ENCODE measurements around the gene NARF.

NARF gene

DNA sequence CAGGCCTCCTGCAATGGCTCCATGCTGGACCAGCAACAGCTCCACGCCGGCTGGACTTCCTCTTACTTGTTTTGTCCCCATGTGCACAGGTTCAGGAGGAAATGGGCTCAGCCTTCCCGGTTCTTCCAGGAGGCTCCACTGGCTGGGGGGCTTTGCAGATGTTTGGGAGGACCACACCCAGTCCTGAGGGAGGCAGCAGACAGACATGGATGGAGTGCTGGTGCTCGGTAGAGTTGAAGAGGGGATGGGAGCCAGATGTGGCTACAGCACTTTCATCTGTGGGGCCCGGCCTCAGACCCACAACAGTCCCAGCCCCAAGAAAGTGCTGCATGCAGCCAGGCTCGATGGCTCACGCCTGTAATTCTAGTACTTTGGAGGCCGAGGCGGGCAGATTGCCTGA, 21.8 kb downstream of the NARF start:
- DNase-seq: no peak

DNA sequence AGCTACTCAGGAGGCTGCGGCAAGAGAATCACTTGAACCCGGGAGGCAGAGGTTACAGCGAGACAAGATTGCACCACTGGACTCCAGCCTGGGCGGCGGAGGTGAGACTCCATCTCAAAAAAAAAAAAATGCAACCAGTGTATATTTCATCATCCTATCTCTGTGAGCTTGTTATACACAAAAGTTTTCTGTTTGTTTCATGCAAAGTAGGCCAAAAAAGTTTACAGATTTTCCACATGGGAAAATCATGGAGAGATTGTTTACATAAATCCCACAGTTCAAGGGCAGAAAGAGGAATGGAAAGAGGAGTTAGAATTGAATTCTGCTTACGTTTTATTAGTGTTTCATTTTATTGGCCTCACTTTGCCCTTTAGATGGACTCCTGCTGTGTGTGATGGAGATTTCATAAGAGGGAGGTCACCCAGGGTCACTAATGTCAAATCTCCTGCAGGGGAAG, 24.7 kb downstream of the NARF start:
- DNase-seq: no peak

DNA sequence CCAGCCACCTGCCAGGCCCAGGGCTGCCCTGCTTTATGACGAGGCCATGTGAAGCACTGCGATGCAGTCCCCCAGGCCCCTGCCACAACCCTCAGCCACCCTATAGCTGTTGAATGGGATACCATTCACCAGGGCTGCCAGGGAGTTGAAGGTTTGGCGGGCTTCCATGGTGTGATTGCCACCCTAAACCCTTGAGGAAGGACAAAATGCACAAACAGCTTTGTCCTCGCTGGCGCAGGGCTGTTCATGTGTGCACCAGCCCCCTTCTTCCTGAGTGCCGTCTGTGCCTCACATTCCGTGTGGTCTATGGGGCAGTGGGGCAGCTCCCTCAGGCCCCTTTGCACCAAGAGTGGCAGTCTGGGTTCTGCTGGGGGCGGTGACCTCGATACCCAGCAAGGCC, 25.3 kb downstream of the NARF start:
- DNase-seq: no peak

DNA sequence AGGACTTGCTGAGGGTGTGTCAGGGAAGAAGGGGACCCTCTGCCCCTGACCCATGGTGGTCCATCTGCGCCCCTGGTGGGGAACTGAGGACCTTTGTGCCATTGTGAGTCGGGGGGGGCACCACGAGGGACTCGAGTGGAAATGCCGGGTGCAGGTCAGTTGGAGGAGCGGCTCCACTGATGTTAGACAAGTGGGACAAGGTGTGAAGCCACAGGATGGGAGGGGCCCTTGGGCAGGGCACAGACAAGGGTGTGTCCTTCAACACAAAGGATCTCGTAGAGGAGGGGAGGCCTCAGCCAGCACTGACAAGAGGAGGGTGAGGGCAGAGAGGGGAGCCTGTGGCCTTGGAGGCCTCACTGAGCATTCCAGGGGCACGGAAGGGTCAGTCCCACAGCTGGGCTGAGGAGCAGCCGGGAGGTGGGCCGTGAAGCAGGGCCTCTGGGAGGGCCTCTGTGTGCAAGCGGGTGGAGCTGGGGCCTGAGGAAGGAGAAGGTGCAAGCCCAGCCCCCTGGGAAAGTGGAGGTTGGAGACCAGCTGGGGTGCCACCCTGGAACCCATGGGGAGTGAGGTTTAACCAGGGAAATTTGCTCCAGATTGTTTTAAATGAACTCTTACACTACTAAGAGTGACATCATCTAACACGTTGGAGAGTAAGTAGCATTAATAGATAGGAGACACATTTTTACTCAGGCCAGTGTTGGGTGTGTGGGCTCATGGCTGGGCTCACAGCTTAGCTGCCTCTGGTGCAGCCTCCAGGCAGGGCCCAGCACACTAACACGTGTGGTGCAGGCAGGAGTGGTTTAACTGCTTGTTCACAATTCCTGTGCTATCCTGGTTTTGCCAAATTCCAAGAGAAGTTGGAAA, 27.9 kb downstream of the NARF start:
- DNase-seq: no peak

DNA sequence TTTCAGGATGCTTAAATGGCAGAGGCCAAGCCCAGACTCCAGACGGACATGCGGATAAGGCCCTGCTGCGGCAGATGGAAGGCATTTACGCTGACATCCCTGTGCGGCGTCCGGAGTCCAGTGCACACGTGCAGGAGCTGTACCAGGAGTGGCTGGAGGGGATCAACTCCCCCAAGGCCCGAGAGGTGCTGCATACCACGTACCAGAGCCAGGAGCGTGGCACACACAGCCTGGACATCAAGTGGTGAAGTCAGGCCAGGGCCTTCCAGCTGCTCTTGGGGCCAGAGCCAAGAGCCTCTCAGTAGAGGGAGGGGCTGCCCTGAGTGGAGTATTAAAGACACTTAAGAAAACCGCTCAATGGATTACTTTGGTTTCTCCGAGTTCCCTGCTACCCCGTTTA, 29.4 kb downstream of the NARF start:
- DNase-seq: no peak

DNA sequence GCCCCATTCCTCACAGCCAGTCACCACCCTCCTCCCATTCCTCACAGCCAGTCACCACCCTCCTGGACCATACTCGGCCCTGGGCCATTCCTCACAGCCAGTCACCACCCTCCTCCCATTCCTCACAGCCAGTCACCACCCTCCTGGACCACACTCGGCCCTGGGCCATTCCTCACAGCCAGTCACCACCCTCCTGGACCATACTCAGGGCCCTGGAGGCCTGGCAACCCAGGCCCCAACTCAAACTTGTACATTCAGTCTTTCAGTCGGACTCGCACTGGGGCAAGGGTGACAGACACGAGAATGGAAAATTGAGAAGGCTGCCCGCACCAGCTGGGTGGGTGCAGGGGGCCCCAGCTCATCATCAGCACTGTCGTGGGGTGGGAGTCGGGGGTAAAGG, 30.6 kb downstream of the NARF start:
- DNase-seq: no peak

DNA sequence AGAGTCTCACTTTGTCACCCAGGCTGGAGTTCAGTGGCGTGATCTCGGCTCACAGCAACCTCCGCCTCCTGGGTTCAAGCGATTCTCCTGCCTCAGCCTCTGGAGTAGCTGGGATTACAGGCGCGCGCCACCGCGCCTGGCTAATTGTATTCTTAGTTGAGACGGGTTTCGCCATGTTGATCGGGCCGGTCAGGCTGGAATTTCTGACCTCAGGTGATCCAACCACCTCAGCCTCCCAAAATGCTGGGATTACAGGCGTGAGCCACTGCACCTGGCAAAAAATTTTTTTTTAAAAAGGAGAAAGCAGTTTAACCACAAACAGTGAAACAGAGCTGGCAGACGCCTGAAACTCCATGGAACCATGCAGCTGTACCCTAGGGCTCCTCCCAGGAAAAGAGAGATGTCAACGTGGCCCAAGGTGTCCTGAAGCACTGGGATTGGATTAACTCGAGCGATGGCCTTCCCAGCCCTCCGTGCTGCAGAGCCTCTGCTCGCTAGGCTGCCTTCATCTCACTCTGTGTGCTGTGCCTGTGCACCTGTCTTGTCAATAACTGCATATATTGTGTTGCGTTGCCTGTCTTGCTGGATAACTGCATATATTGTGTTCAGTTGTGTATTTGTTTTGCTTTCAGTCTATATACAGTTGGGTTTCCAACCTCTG, 31.4 kb downstream of the NARF start:
- no peak for DNase-seq

DNA sequence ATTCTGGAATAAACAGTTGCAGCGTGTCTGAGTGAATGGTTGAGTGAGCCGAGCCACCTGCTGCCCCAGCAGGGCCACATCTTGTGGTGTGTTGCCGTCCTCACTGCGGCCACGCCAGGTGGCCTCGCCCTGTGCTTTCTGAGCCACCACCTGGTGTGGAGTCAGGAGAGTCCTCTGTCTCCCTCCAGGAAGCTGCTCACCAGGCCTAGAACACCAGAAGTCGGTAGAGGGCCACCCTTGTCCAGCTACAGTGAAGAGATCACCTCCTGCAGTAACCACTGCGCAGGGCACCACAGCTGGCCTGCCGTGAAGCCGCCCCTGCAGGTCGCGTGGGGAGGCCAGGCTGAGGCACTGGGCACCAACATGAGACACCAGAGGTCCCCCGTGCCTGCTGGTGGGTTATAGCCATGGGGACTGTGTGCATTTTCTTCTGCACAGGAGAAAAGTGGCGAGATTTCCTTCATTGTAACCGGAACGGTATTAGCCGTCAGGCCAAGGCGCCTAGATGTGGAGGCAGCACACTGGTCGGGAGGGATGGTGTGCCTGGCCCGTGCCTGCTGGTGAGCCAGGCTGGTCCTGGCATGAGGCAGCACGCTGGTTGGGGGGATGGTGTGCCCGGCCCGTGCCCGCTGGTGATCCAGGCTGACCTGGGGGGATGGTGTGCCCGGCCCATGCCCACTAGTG, 32.1 kb downstream of the NARF start:
- no peak for DNase-seq

DNA sequence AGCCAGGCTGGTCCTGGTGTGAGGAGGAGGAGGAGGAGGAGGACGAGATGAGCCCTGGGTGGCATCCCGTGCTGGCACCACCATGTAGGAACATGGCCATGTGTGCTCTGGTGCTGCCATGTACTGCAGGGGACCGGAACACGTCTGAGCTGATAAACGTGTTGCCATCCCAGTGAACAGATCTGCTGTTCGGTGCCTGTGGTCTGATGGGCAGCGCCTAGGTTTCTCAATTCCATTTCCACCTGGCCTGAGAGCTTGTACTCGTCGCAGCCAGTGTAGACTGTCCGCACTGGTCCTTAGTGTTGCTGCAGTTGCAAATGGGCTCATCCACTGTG, 32.6 kb downstream of the NARF start:
- DNase-seq: no peak

DNA sequence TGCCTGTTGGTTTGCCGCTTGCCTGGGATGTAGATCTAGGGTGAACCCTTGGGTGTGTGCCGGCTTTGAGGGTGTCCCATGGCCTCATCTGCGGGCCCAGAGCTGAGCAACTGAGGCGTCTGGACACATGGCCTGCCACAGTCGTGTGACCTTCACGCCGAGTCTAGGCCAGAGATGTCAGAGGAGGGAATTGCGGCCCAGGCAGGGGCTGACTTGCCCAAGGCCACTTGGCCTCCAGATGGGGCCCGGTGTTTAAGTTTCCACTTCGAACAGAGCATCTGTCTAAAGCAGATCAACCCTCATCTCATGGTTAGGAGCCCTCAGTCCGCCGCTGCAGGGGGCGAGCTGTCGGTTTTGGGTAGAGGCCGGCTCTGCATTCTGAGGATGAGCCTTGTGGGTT, 33.0 kb downstream of the NARF start:
- no peak for DNase-seq

DNA sequence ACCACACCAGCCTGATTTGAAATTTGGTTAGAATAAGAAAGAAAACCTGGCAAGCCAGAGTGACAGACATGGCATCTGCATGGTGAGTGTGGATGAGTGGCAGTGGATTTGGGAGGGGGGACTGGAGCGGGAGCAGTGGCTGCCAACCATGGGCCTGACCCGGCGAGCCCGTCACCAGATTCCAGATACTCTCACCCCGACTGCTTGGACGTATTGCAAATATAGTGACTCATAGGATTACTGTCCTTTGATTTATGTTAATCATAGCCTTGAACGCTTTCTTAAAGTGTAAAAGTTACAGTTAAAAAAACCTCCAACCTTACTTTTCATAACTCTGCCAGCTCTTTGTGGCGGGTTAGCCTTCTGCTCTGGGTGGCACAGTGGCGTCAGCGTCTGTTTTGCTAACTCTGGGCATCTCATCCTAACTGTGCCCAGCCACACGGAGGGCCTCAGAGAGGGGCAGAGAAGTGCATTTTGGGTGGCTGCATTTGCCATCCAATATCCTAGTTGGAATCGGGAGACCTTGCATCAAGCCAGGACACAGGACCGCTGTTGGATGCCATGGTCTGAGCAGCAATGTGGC, 34.2 kb downstream of the NARF start:
- no peak for DNase-seq

DNA sequence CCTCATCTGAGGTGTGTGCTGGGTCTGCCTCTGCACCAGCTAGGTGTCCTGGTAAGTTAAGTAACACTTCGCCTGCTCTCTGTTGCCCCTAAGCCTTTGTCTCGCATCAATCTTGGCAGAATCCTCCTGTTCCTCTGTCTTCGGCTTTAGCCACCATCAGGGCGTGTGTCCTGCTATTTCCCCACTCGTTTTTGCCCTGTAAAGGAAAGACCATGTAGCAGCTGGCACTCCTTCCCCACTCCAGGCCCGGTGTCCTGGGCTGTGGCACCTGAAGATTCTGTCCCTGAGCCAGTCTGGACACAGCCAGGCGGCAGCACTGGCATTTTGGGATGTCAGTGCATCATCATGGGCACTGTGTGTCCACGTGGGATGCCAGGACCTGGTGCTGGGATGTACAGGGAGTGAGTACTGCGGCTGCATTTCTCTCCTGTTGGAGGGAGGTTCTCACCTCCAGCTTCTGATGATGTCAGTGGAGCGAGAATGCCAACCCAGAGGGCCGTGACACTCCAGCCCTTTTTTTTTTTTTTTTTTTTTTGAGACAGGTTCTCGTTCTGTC, 34.8 kb downstream of the NARF start:
- no peak for DNase-seq

DNA sequence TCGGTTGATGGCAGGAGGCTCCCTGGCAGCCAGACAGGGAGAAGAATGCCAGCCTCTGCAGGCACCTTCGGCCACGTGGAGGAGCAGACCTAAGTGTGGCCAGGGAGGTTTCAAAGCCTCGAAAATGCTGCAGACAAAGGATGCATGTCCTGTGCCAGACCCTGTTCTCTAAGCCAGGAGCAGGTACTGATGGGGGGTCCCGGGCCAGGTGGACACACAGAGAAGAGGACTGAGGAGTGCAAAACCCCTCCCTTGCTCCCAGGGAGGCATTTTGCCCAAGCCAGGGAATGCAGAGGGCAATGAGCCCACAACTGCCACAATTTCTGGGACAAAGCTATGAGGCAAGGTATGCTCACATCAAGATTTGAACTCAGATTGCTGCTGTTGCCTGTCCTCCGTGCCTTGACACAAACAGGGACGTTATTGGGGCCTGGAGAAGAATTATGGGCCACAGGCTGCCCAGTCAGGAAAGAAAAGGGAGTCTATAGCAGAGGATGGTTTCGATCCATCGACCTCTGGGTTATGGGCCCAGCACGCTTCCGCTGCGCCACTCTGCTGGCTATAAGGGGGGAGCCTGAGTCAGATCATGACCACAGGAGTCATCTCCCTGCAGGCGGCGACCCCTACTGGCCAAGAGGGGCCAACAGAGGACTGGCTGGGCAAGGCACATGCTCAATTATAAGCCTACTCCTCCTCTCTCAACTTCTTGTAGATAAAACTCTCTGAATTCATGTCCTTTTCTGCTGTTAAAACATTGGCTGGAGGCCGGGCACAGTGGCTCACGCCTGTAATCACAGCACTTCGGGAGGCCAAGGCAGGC, 35.9 kb downstream of the NARF start:
- DNase-seq: peak; percentile 91

DNA sequence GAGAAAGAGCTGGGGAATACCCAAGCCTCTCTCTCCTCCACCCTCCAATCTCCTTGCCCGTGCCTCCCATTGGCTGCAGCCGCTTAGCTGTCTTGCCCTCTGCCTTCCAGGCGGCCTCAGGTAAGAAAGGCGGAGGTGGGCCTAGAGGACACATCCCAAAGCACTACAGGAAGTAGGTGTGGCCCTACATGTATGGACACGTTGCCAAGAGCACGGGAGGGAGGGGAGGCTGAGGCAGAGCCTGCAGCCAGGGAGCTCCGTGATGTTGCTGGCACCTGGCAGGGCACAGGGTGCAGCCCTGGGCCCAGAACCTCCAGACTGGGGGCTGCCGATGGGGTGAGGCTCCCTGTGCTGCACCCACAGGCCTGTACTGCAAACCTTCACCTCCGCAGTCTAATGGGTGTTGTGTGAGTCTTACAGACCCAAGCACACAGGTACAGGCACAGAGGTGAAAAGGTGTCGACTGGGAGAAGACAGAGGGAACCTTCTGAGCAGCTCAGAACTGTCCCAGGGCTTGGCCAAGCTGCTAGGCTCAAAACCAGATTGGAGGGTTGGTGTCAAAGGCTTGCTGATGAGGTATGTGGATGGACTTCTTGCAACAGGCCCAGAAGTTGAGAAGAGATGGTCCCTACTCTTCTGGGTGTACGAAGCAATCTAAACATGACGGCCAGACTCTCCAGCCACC, 37.4 kb downstream of the NARF start:
- no peak for DNase-seq

DNA sequence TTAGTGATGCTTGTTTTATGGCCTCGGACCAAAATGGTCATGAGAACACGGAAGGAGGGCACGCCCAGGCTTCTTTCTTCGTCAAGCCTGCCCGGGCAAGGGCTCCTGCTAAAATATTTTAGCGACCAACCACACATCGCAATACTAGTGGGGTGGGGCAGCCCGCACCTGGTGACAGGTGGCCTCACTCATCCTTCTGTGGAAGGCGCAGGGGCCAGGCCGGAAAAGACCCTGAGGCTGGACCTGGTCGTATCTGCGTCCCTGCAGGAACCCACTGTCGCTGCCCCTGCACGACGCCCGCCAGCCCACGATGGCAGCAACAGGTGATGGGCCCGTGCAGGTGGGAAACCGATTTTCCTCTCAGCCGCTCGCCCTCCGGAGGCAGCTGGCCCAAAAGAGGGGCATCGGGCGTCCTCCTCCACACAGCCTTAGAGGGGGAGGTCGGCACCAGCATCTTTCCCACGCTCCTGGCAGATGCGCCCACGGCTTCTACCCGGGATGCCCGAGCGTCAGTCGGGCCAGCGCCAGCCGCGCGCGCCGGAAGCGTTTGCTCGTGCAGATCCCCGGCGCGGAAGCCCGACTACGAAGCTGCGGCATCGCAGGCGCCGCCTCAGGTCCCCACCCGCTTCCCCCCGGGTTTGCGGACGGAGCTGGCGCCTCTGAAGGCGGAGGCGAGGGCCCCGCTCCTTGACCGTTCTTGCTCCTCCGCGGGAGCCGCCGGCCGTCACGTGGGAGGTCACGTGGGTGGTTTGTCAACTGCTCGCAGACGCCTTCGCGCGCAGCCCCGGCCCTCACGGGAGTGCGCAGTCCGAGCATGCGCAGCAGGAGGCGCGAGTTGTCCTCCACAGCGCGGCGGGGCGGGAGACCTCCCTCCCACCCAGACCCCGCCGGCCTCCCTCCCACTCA, 38.2 kb downstream of the NARF start:
- peak; percentile 96 for DNase-seq

DNA sequence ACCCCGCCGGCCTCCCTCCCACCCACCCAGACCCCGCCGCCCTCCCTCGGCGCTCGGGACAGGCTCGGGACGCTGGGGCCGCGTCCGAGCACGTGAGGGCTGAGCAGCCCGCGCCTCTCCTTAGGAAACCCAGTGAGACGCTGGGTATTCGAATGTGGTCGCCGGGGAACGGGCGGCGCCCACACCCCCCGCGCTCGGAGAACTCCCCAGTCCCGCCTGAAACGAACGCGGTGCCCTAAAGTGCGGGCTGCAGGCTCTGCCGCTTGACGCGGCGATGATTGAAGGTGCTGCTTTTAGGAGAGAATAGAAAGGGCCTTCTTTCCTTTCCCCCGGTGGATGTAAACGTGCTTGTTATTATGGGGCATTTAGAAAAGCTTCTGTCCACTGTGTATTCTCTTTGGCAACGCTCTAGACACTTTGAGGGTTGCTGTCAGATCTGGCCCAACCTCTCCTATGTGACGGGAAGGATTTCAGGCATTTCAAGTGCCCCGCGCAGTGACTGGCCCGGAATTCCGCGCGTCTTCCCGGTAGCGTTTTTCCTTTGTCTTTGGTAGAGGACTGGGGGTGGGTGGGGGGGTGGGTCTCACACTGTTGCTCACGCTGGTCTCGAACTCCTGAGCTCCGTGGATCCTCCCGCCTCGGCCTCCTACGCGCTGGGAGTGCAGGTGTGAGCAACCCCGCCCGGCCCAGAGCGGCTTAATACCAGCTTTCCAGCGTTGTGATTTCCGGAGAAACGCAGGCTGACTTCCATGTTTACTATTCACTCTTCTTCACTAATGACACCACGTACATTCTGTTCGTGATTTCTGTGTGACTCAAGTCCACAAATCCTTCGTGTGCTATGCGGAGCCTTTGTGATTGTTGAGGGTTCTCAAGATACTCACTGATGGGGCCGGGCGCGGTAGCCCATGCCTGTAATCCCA, 39.2 kb downstream of the NARF start:
- DNase-seq: peak; percentile 44

DNA sequence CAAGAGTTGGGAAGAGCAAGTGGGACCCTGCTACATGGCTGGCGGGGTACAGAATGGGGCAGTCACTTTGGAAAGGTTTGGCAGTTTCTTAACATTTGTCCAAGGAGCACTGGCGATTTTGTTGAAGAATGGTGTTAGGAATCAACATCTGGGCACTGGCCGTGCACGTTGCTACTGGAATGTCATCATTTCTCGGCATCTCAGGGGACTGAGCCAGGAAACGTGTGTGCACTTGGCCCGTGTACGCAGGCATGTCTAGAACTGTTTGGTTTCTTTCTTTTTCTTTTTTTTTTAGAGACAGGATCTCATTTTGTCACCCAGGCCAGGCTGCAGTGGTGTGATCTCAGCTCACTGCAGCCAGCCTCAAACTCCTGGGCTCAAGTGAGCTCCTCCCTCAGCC, 43.7 kb downstream of the NARF start:
- no peak for DNase-seq

DNA sequence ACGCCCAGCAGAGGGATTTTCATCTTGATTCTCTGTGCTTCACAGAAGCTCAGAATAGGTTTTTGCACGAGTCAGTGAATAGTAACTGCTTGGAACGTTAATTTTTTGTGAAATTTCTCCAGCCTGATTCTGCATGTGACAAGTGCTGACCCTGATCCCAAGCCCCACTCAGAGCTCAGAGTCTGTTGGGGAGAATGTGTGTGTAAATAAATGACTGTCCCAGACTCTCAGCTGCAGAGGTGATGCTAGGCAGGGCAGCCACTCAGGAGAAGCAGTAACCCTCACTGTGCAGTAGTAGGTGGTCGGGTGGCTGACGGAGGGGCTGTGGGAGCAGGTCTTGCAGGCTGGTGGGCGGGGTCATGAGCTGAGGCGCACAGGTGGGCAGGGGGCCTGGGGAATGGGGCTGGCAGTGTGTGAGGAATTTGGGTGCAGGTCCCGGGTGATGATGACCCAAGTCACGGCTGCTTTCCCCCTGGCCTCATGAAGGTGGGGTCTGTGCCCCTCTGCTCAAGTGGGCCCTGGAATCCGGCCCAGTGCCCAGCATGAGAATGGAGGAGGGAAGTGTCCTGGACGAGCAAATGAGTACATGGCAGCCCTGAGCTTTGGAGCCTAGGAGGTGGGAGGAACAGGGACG, 44.7 kb downstream of the NARF start:
- DNase-seq: no peak

DNA sequence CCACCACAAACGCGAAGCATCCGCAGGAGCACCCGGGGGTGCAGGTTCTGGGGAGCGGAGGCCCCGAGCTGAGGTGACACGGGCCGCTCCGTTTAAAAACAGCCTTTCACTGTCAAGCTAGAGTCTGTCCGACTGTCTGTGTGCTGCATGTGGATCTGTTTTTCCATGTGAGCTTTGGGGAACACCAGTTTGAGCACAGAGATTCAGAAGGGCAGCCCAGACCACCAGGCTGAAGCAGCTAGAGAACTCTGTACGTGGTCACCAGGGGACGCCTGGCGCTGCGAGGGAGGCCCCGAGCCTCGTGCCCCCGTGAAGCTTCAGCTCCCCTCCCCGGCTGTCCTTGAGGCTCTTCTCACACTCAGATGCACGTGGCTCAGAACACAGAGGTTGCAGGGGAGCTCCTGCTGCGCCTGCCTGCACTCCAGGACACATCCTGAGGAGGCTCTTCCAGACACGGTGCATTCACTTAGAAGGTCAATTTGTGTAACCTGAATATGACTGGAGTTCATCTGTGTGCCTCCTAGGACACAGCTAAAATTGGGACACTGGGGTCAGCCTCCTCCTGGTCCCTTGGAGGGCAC, 45.3 kb downstream of the NARF start:
- no peak for DNase-seq
